ENCODE measurements around the gene KLHL2. TPM values are rescaled to one million over a fixed set of nuclear protein-coding genes. Genes with fewer than 3 reads are reported as not detected.
"Not testable (repeated sequence)": the region's sequence is repeated elsewhere in the genome, so short reads cannot be mapped to it uniquely, and the experiment has no call there.

KLHL2 gene
- polyA plus RNA-seq, 3 donors, result 6.9 to 22.6 (median 11.1) TPM

- H3K27ac ChIP-seq (ENCODE audit: low read depth in 1 of 2, low read length in 2 of 2); H3K4me3 Mint-ChIP-seq: not testable (repeated sequence)
- peaks cover 39 to 42% of the 10 kb centered on the region in 2 donors for H3K36me3 Mint-ChIP-seq
Observed at GRCh38 chr4:165238041-165238640, 30.8 kb downstream of the KLHL2 start.

GRCh38 chr4:165240761-165241160 is 33.4 kb downstream of the KLHL2 start:
- H3K9me3 ChIP-seq (replicated peaks in 1 of 2; ENCODE audit: control insufficient read depth in 1 of 2, insufficient read depth in 1 of 2, low read length in 2 of 2); H3K4me3 ChIP-seq (replicated peaks in 1 of 3; ENCODE audit: low read depth in 2 of 3, low read length in 3 of 3); H3K4me2 ChIP-seq (replicated peaks; ENCODE audit: extremely low read depth, low read length, poor library complexity, severe bottlenecking); H3K27ac Mint-ChIP-seq; H2AFZ ChIP-seq (ENCODE audit: insufficient read depth, low read depth, low read length, poor library complexity, severe bottlenecking); DNase-seq; H3K9ac ChIP-seq (ENCODE audit: insufficient read depth, low read length, poor library complexity, severe bottlenecking); H4K20me1 ChIP-seq (ENCODE audit: insufficient read depth, low read length); H3K4me3 Mint-ChIP-seq; H3K9me3 Mint-ChIP-seq; H3K27me3 Mint-ChIP-seq (ENCODE audit: low read depth in 3 of 3); H3K27me3 ChIP-seq (ENCODE audit: control insufficient read depth in 2 of 2, insufficient read depth in 2 of 2, low read length in 2 of 2); H3K27ac ChIP-seq (ENCODE audit: low read depth in 1 of 2, low read length in 2 of 2); intact Hi-C loops (cut with micrococcal nuclease); H3K79me2 ChIP-seq (ENCODE audit: insufficient read depth, low read length); H3K4me1 ChIP-seq (ENCODE audit: control insufficient read depth in 1 of 2, insufficient read depth in 2 of 2, low read length in 2 of 2): not testable (repeated sequence)
- peaks cover 18% of the 10 kb centered on the region for H3K4me1 Mint-ChIP-seq
- peaks cover 53% of the 10 kb centered on the region in 2 donors for H3K36me3 Mint-ChIP-seq
- H3K36me3 ChIP-seq (replicated peaks in 1 of 2; ENCODE audit: control insufficient read depth in 1 of 2, insufficient read depth in 2 of 2, low read length in 2 of 2), result peaks cover 9 to 47% of the 10 kb centered on the region in 2 donors

More at GRCh38 chr4:165238041-165238640, 30.8 kb downstream of the KLHL2 start:
- peak in 1 of 3 donors; percentile 21 for DNase-seq
- H3K9me3 Mint-ChIP-seq; H3K27me3 Mint-ChIP-seq (ENCODE audit: low read depth in 3 of 3); H3K9ac ChIP-seq (ENCODE audit: insufficient read depth, low read length, poor library complexity, severe bottlenecking); H3K4me2 ChIP-seq (replicated peaks; ENCODE audit: extremely low read depth, low read length, poor library complexity, severe bottlenecking); H3K79me2 ChIP-seq (ENCODE audit: insufficient read depth, low read length); H3K4me3 ChIP-seq (replicated peaks in 1 of 3; ENCODE audit: low read depth in 2 of 3, low read length in 3 of 3); H3K27me3 ChIP-seq (ENCODE audit: control insufficient read depth in 2 of 2, insufficient read depth in 2 of 2, low read length in 2 of 2); intact Hi-C loops (cut with micrococcal nuclease); H2AFZ ChIP-seq (ENCODE audit: insufficient read depth, low read depth, low read length, poor library complexity, severe bottlenecking); H3K4me1 ChIP-seq (ENCODE audit: control insufficient read depth in 1 of 2, insufficient read depth in 2 of 2, low read length in 2 of 2); H3K9me3 ChIP-seq (replicated peaks in 1 of 2; ENCODE audit: control insufficient read depth in 1 of 2, insufficient read depth in 1 of 2, low read length in 2 of 2): not testable (repeated sequence)
- WGBS (ENCODE audit: insufficient coverage), result 50% methylated on average over 2 of the region's 5 CpGs
- Mint-ChIP-seq H3K27ac (peak overlapping the region in 4 of 7 donors; percentile 46 to 80 (median 55)), H3K4me1 (peaks cover 16% of the 10 kb centered on the region)
- Histone ChIP-seq H4K20me1 (ENCODE audit: insufficient read depth, low read length) (peaks cover 11% of the 10 kb centered on the region), H3K36me3 (replicated peaks in 1 of 2; ENCODE audit: control insufficient read depth in 1 of 2, insufficient read depth in 2 of 2, low read length in 2 of 2) (peaks cover 9 to 28% of the 10 kb centered on the region in 2 donors)

- peaks cover 42 to 45% of the 10 kb centered on the region in 2 donors for H3K36me3 Mint-ChIP-seq
- intact Hi-C loops (cut with micrococcal nuclease); H3K9ac ChIP-seq (ENCODE audit: insufficient read depth, low read length, poor library complexity, severe bottlenecking); H3K4me3 Mint-ChIP-seq; H3K4me1 Mint-ChIP-seq; H3K9me3 ChIP-seq (replicated peaks in 1 of 2; ENCODE audit: control insufficient read depth in 1 of 2, insufficient read depth in 1 of 2, low read length in 2 of 2); H3K27ac Mint-ChIP-seq; H3K4me3 ChIP-seq (replicated peaks in 1 of 3; ENCODE audit: low read depth in 2 of 3, low read length in 3 of 3); H3K27ac ChIP-seq (ENCODE audit: low read depth in 1 of 2, low read length in 2 of 2); H3K9me3 Mint-ChIP-seq; H3K27me3 ChIP-seq (ENCODE audit: control insufficient read depth in 2 of 2, insufficient read depth in 2 of 2, low read length in 2 of 2); H4K20me1 ChIP-seq (ENCODE audit: insufficient read depth, low read length); H3K79me2 ChIP-seq (ENCODE audit: insufficient read depth, low read length); DNase-seq; H3K4me2 ChIP-seq (replicated peaks; ENCODE audit: extremely low read depth, low read length, poor library complexity, severe bottlenecking); H2AFZ ChIP-seq (ENCODE audit: insufficient read depth, low read depth, low read length, poor library complexity, severe bottlenecking); H3K27me3 Mint-ChIP-seq (ENCODE audit: low read depth in 3 of 3): not testable (repeated sequence)
- Histone ChIP-seq H3K36me3 (replicated peaks in 1 of 2; ENCODE audit: control insufficient read depth in 1 of 2, insufficient read depth in 2 of 2, low read length in 2 of 2) (peaks cover 2 to 36% of the 10 kb centered on the region in 2 donors), H3K4me1 (ENCODE audit: control insufficient read depth in 1 of 2, insufficient read depth in 2 of 2, low read length in 2 of 2) (peaks cover 17 to 21% of the 10 kb centered on the region in 2 donors)
- WGBS (ENCODE audit: insufficient coverage), result 86% methylated on average over 1 of the region's 2 CpGs
Observed at GRCh38 chr4:165244148-165244547, 36.8 kb downstream of the KLHL2 start.

DNA sequence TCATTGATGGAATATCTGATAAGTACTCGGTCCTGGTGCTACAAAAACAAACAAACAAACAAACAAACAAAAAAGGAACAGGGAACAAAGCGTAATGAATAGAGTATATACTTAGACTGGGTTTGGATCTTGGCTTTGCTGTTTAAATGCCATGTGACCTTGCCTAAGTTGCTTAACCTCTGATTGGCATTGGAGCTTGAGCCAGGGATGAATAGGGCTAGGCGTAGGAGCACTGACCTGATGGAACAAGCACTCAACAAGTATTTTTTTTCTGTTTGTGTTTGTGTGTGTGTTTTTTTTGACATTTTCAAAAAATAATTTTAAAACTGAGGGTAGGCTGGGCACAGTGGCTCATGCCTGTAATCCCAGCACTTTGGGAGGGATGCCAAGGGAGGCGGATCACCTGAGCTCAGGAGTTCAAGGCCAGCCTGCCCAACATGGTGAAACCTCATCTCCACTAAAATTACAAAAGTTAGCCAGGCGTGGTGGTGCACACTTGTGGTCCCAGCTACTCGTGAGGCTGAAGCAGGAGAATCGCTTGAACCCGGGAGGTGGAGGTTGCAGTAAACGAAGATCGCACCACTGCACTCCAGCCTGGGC is 37.3 kb downstream of the KLHL2 start:
- H3K4me3 Mint-ChIP-seq; H3K27me3 ChIP-seq (ENCODE audit: control insufficient read depth in 2 of 2, insufficient read depth in 2 of 2, low read length in 2 of 2); H3K4me1 Mint-ChIP-seq; H3K9ac ChIP-seq (ENCODE audit: insufficient read depth, low read length, poor library complexity, severe bottlenecking); H2AFZ ChIP-seq (ENCODE audit: insufficient read depth, low read depth, low read length, poor library complexity, severe bottlenecking); H4K20me1 ChIP-seq (ENCODE audit: insufficient read depth, low read length); H3K27me3 Mint-ChIP-seq (ENCODE audit: low read depth in 3 of 3); H3K4me2 ChIP-seq (replicated peaks; ENCODE audit: extremely low read depth, low read length, poor library complexity, severe bottlenecking); intact Hi-C loops (cut with micrococcal nuclease); H3K27ac ChIP-seq (ENCODE audit: low read depth in 1 of 2, low read length in 2 of 2); H3K9me3 Mint-ChIP-seq; H3K9me3 ChIP-seq (replicated peaks in 1 of 2; ENCODE audit: control insufficient read depth in 1 of 2, insufficient read depth in 1 of 2, low read length in 2 of 2); H3K27ac Mint-ChIP-seq; H3K4me3 ChIP-seq (replicated peaks in 1 of 3; ENCODE audit: low read depth in 2 of 3, low read length in 3 of 3); H3K79me2 ChIP-seq (ENCODE audit: insufficient read depth, low read length); DNase-seq: not testable (repeated sequence)
- H3K36me3 Mint-ChIP-seq, result peaks cover 37 to 44% of the 10 kb centered on the region in 2 donors
- Histone ChIP-seq H3K4me1 (ENCODE audit: control insufficient read depth in 1 of 2, insufficient read depth in 2 of 2, low read length in 2 of 2) (peaks cover 18 to 25% of the 10 kb centered on the region in 2 donors), H3K36me3 (replicated peaks in 1 of 2; ENCODE audit: control insufficient read depth in 1 of 2, insufficient read depth in 2 of 2, low read length in 2 of 2) (peaks cover 0 to 31% of the 10 kb centered on the region in 2 donors)
- WGBS (ENCODE audit: insufficient coverage), result 100% methylated on average over 5 of the region's 10 CpGs
